BLaER1 treated with 17β-estradiol and CSF1 and Interleukin-3, amounts not matched to agents 10 nM and 100 nM (cell line): ENCODE measurements around the gene SLC22A24.

Experiments
- H3K27ac ChIP-seq, 11 experiments: shearing (Covaris generic); formaldehyde crosslinking; 2 replicates each; pipeline ENCODE4 v1.8.1; 2022
- H3K27me3 ChIP-seq, 11 experiments: shearing (Covaris generic); formaldehyde crosslinking; 2 replicates each; pipeline ENCODE4 v1.8.1; 2022
- H3K36me3 ChIP-seq, 11 experiments: shearing (Covaris generic); formaldehyde crosslinking; 2 replicates each; pipeline ENCODE4 v1.8.1; 2022
- H3K4me1 ChIP-seq, 10 experiments: shearing (Covaris generic); formaldehyde crosslinking; 2 replicates each; pipeline ENCODE4 v1.8.1; 2022
- H3K4me2 ChIP-seq, 11 experiments: shearing (Covaris generic); formaldehyde crosslinking; 2 replicates each; pipeline ENCODE4 v1.8.1; 2022
- H3K4me3 ChIP-seq, 10 experiments: shearing (Covaris generic); formaldehyde crosslinking; 2 replicates each; pipeline ENCODE4 v1.8.1; 2022
- H3K9ac ChIP-seq, 11 experiments: shearing (Covaris generic); formaldehyde crosslinking; 2 replicates each; pipeline ENCODE4 v1.8.1; 2022
- H3K9me3 ChIP-seq, 11 experiments: shearing (Covaris generic); formaldehyde crosslinking; replicated peaks in 1 of 11; 2 replicates each; pipeline ENCODE4 v1.8.1; 2022
- H4K20me1 ChIP-seq, 11 experiments: shearing (Covaris generic); formaldehyde crosslinking; 2 replicates each; pipeline ENCODE4 v1.8.1; 2022
- Cebpa-rat ChIP-seq, 11 experiments: shearing (Covaris generic); IDR thresholded peaks; 2 replicates each; pipeline ENCODE4 v1.8.1; 2022

The SLC22A24 gene

GRCh38 chr11:63144121-63144520, at the start of gene SLC22A24:
Gene SLC22A24, minus strand, starts transcription at chr11:63144221. Its CDS starts 442 bp downstream, at chr11:63143779.
- TF ChIP-seq Cebpa-rat (IDR thresholded peaks at IDR 0.05), result no peak
- H4K20me1 ChIP-seq, result no peaks in the 10 kb centered on the region
- H3K36me3 ChIP-seq, result no peaks in the 10 kb centered on the region
- no peak within 1 kb of the TSS for H3K4me2 ChIP-seq
- H3K9me3 ChIP-seq, result no peaks in the 10 kb centered on the region
- no peak within 1 kb of the TSS for H3K27ac ChIP-seq
- H3K27me3 ChIP-seq, result no peaks in the 10 kb centered on the region
- no peak within 1 kb of the TSS for H3K4me3 ChIP-seq
- no peaks in the 10 kb centered on the region for H3K4me1 ChIP-seq
- H3K9ac ChIP-seq, result no peak within 1 kb of the TSS

- Histone ChIP-seq H3K4me1 (peaks cover 0 to 6% (median 0%) of the 10 kb centered on the region in 10 experiments; a peak in 1 of 20 replicates), H3K9me3 (peaks cover 0 to 18% (median 11%) of the 10 kb centered on the region in 11 experiments; a peak in 15 of 22 replicates), H4K20me1 (no peaks in the 10 kb centered on the region), H3K27me3 (no peaks in the 10 kb centered on the region), H3K4me2 (no peak overlapping the region), H3K36me3 (no peaks in the 10 kb centered on the region), H3K27ac (no peak overlapping the region), H3K9ac (no peak overlapping the region), H3K4me3 (no peak overlapping the region)
- TF ChIP-seq Cebpa-rat (IDR thresholded peaks at IDR 0.05), result no peak
Measured at GRCh38 chr11:63180536-63180935, 36.5 kb upstream of the SLC22A24 start.

- H3K4me2 ChIP-seq, result no peak overlapping the region
- H3K27me3 ChIP-seq, result no peaks in the 10 kb centered on the region
- H3K4me1 ChIP-seq, result peaks cover 0 to 6% (median 0%) of the 10 kb centered on the region in 10 experiments; a peak in 3 of 20 replicates
- peaks cover 0 to 18% (median 11%) of the 10 kb centered on the region in 11 experiments; a peak in 15 of 22 replicates for H3K9me3 ChIP-seq
- H3K36me3 ChIP-seq, result no peaks in the 10 kb centered on the region
- H3K9ac ChIP-seq, result no peak overlapping the region
- H3K27ac ChIP-seq, result no peak overlapping the region
- TF ChIP-seq Cebpa-rat (IDR thresholded peaks at IDR 0.05), result no peak
- no peak overlapping the region for H3K4me3 ChIP-seq
- no peaks in the 10 kb centered on the region for H4K20me1 ChIP-seq
Measured at GRCh38 chr11:63179432-63180041, 35.5 kb upstream of the SLC22A24 start.

GRCh38 chr11:63177872-63178271, 33.9 kb upstream of the SLC22A24 start:
- peaks cover 0 to 6% (median 0%) of the 10 kb centered on the region in 10 experiments; a peak in 3 of 20 replicates for H3K4me1 ChIP-seq
- no peak overlapping the region for H3K4me2 ChIP-seq
- H3K36me3 ChIP-seq, result no peaks in the 10 kb centered on the region
- H3K27ac ChIP-seq, result no peak overlapping the region
- TF ChIP-seq Cebpa-rat (IDR thresholded peaks at IDR 0.05), result no peak
- no peak overlapping the region for H3K9ac ChIP-seq
- H3K9me3 ChIP-seq, result peaks cover 3 to 19% (median 13%) of the 10 kb centered on the region in 11 experiments; a peak in 15 of 22 replicates
- H4K20me1 ChIP-seq, result no peaks in the 10 kb centered on the region
- H3K27me3 ChIP-seq, result no peaks in the 10 kb centered on the region
- no peak overlapping the region for H3K4me3 ChIP-seq

GRCh38 chr11:63165706-63166310, 21.8 kb upstream of the SLC22A24 start:
- no peaks in the 10 kb centered on the region for H3K9me3 ChIP-seq
- no peaks in the 10 kb centered on the region for H3K36me3 ChIP-seq
- no peak overlapping the region for H3K4me3 ChIP-seq
- no peak overlapping the region for H3K27ac ChIP-seq
- no peaks in the 10 kb centered on the region for H4K20me1 ChIP-seq
- no peaks in the 10 kb centered on the region for H3K4me1 ChIP-seq
- no peak for TF ChIP-seq Cebpa-rat (IDR thresholded peaks at IDR 0.05)
- no peak overlapping the region for H3K9ac ChIP-seq
- no peak overlapping the region for H3K4me2 ChIP-seq
- no peaks in the 10 kb centered on the region for H3K27me3 ChIP-seq

- Histone ChIP-seq H3K4me3 (no peak overlapping the region), H4K20me1 (no peaks in the 10 kb centered on the region), H3K36me3 (no peaks in the 10 kb centered on the region), H3K27ac (no peak overlapping the region), H3K4me1 (no peaks in the 10 kb centered on the region), H3K9me3 (peaks cover 5 to 14% (median 12%) of the 10 kb centered on the region in 11 experiments; a peak in 16 of 22 replicates), H3K4me2 (no peak overlapping the region), H3K9ac (no peak overlapping the region), H3K27me3 (no peaks in the 10 kb centered on the region)
- no peak for TF ChIP-seq Cebpa-rat (IDR thresholded peaks at IDR 0.05)
Measured at GRCh38 chr11:63155794-63156193, 11.8 kb upstream of the SLC22A24 start.

GRCh38 chr11:63146581-63146980, 2.6 kb upstream of the SLC22A24 start:
- H3K27me3 ChIP-seq, result no peaks in the 10 kb centered on the region
- no peaks in the 10 kb centered on the region; a peak in 1 of 22 replicates for H3K9me3 ChIP-seq
- H3K9ac ChIP-seq, result no peak overlapping the region
- H4K20me1 ChIP-seq, result no peaks in the 10 kb centered on the region
- H3K36me3 ChIP-seq, result no peaks in the 10 kb centered on the region
- no peak overlapping the region for H3K4me3 ChIP-seq
- H3K4me2 ChIP-seq, result no peak overlapping the region
- no peak overlapping the region for H3K27ac ChIP-seq
- TF ChIP-seq Cebpa-rat (IDR thresholded peaks at IDR 0.05), result no peak
- H3K4me1 ChIP-seq, result no peaks in the 10 kb centered on the region

- no peak overlapping the region for H3K27ac ChIP-seq
- no peaks in the 10 kb centered on the region for H3K4me1 ChIP-seq
- H3K36me3 ChIP-seq, result no peaks in the 10 kb centered on the region
- no peaks in the 10 kb centered on the region for H3K27me3 ChIP-seq
- no peak overlapping the region for H3K4me2 ChIP-seq
- H3K9ac ChIP-seq, result no peak overlapping the region
- TF ChIP-seq Cebpa-rat (IDR thresholded peaks at IDR 0.05), result no peak
- H4K20me1 ChIP-seq, result no peaks in the 10 kb centered on the region
- H3K9me3 ChIP-seq, result no peaks in the 10 kb centered on the region
- H3K4me3 ChIP-seq, result no peak overlapping the region
Measured at GRCh38 chr11:63142459-63142858, 1.6 kb downstream of the SLC22A24 start.

- Histone ChIP-seq H3K4me1 (peaks cover 0 to 10% (median 8%) of the 10 kb centered on the region in 10 experiments; a peak in 14 of 20 replicates), H3K27ac (no peak overlapping the region), H3K4me3 (no peak overlapping the region), H3K9me3 (peaks cover 9 to 14% (median 13%) of the 10 kb centered on the region in 11 experiments; a peak in 20 of 22 replicates), H3K9ac (no peak overlapping the region), H4K20me1 (no peaks in the 10 kb centered on the region), H3K36me3 (no peaks in the 10 kb centered on the region), H3K27me3 (no peaks in the 10 kb centered on the region), H3K4me2 (peak overlapping the region in 9 of 11 experiments; percentile 0 to 45 (median 22); a peak in 12 of 22 replicates)
- no peak for TF ChIP-seq Cebpa-rat (IDR thresholded peaks at IDR 0.05)
Measured at GRCh38 chr11:63132985-63133775, 10.8 kb downstream of the SLC22A24 start.
